ENCODE measurements around the gene SAP25.
"Not testable (repeated sequence)": the region's sequence is repeated elsewhere in the genome, so short reads cannot be mapped to it uniquely, and the experiment has no call there.

SAP25 gene

GRCh38 chr7:100544967-100545359 lies 28.7 kb downstream of the SAP25 start:
- TF ChIP-seq EZH2 (IDR thresholded peaks at IDR 0.05; ENCODE audit: borderline replicate concordance, low read length) (no peak), CTCF (IDR thresholded peaks at IDR 0.05; ENCODE audit: low read length) (no peak)
- no peaks in the 10 kb centered on the region for H3K36me3 ChIP-seq (ENCODE audit: insufficient read depth, low read length)
- no peaks in the 10 kb centered on the region for H3K79me2 ChIP-seq (ENCODE audit: insufficient read depth, low read length)
- no peak overlapping the region for H3K9ac ChIP-seq (ENCODE audit: low read length)
- no peaks in the 10 kb centered on the region; the same call in 1 of the 2 replicates for H4K20me1 ChIP-seq (ENCODE audit: insufficient read depth, low read length)
- H2AFZ ChIP-seq (ENCODE audit: low read length): no peak overlapping the region
- no peaks in the 10 kb centered on the region for H3K9me3 ChIP-seq (ENCODE audit: low read length)
- H3K27me3 ChIP-seq (ENCODE audit: insufficient read depth, low read length): peaks cover 4% of the 10 kb centered on the region; the same call in 1 of the 2 replicates
- no peak overlapping the region for H3K4me3 ChIP-seq (ENCODE audit: low read depth, low read length, poor library complexity, severe bottlenecking)
- peaks cover 11% of the 10 kb centered on the region for H3K4me1 ChIP-seq (ENCODE audit: insufficient read depth, low read length, severe bottlenecking)
- H3K27ac ChIP-seq (ENCODE audit: low read depth, low read length, poor library complexity, severe bottlenecking): no peak overlapping the region
- H3K9me2 ChIP-seq (ENCODE audit: low read depth, low read length): no peaks in the 10 kb centered on the region
- H3K4me2 ChIP-seq (ENCODE audit: low read length): no peak overlapping the region
- no peaks in the 10 kb centered on the region for H3F3A ChIP-seq (ENCODE audit: insufficient read depth, low read length)

- no peaks in the 10 kb centered on the region for H3K9me2 ChIP-seq (ENCODE audit: low read depth, low read length)
- no peak overlapping the region for H2AFZ ChIP-seq (ENCODE audit: low read length)
- H3K9ac ChIP-seq (ENCODE audit: low read length): no peak overlapping the region
- TF ChIP-seq EZH2 (IDR thresholded peaks at IDR 0.05; ENCODE audit: borderline replicate concordance, low read length): no peak
- no peak for TF ChIP-seq CTCF (IDR thresholded peaks at IDR 0.05; ENCODE audit: low read length)
- no peak overlapping the region for H3K27ac ChIP-seq (ENCODE audit: low read depth, low read length, poor library complexity, severe bottlenecking)
- H4K20me1 ChIP-seq (ENCODE audit: insufficient read depth, low read length): no peaks in the 10 kb centered on the region; the same call in 1 of the 2 replicates
- no peak overlapping the region for H3K4me3 ChIP-seq (ENCODE audit: low read depth, low read length, poor library complexity, severe bottlenecking)
- no peaks in the 10 kb centered on the region for H3F3A ChIP-seq (ENCODE audit: insufficient read depth, low read length)
- H3K4me2 ChIP-seq (ENCODE audit: low read length): no peak overlapping the region
- H3K9me3 ChIP-seq (ENCODE audit: low read length): no peaks in the 10 kb centered on the region
- peaks cover 13% of the 10 kb centered on the region for H3K4me1 ChIP-seq (ENCODE audit: insufficient read depth, low read length, severe bottlenecking)
- no peaks in the 10 kb centered on the region for H3K36me3 ChIP-seq (ENCODE audit: insufficient read depth, low read length)
- H3K27me3 ChIP-seq (ENCODE audit: insufficient read depth, low read length): peaks cover 5% of the 10 kb centered on the region; the same call in 1 of the 2 replicates
- no peaks in the 10 kb centered on the region for H3K79me2 ChIP-seq (ENCODE audit: insufficient read depth, low read length)
Observed at GRCh38 chr7:100544386-100544785, 29.3 kb downstream of the SAP25 start.

- Histone ChIP-seq H3K9ac (ENCODE audit: low read length) (no peak overlapping the region), H3K27ac (ENCODE audit: low read depth, low read length, poor library complexity, severe bottlenecking) (no peak overlapping the region), H3K4me2 (ENCODE audit: low read length) (no peak overlapping the region)
Observed at GRCh38 chr7:100543586-100543985, 30.1 kb downstream of the SAP25 start.

GRCh38 chr7:100541309-100541708 lies 32.4 kb downstream of the SAP25 start:
- H3F3A ChIP-seq (ENCODE audit: insufficient read depth, low read length); H3K79me2 ChIP-seq (ENCODE audit: insufficient read depth, low read length); H3K9me2 ChIP-seq (ENCODE audit: low read depth, low read length); H3K36me3 ChIP-seq (ENCODE audit: insufficient read depth, low read length); H3K27me3 ChIP-seq (ENCODE audit: insufficient read depth, low read length); H3K4me3 ChIP-seq (ENCODE audit: low read depth, low read length, poor library complexity, severe bottlenecking); H3K9me3 ChIP-seq (ENCODE audit: low read length); H3K9ac ChIP-seq (ENCODE audit: low read length); H4K20me1 ChIP-seq (ENCODE audit: insufficient read depth, low read length); H2AFZ ChIP-seq (ENCODE audit: low read length); H3K27ac ChIP-seq (ENCODE audit: low read depth, low read length, poor library complexity, severe bottlenecking); H3K4me2 ChIP-seq (ENCODE audit: low read length): not testable (repeated sequence)
- peaks cover 15% of the 10 kb centered on the region for H3K4me1 ChIP-seq (ENCODE audit: insufficient read depth, low read length, severe bottlenecking)

More at GRCh38 chr7:100543586-100543985, 30.1 kb downstream of the SAP25 start:
- H3K4me3 ChIP-seq (ENCODE audit: low read depth, low read length, poor library complexity, severe bottlenecking): no peak overlapping the region
- TF ChIP-seq EZH2 (IDR thresholded peaks at IDR 0.05; ENCODE audit: borderline replicate concordance, low read length) (no peak), CTCF (IDR thresholded peaks at IDR 0.05; ENCODE audit: low read length) (no peak)
- peaks cover 5% of the 10 kb centered on the region; the same call in 1 of the 2 replicates for H3K27me3 ChIP-seq (ENCODE audit: insufficient read depth, low read length)
- H4K20me1 ChIP-seq (ENCODE audit: insufficient read depth, low read length): no peaks in the 10 kb centered on the region; the same call in 1 of the 2 replicates
- H3K36me3 ChIP-seq (ENCODE audit: insufficient read depth, low read length): no peaks in the 10 kb centered on the region
- no peaks in the 10 kb centered on the region for H3K9me2 ChIP-seq (ENCODE audit: low read depth, low read length)
- H2AFZ ChIP-seq (ENCODE audit: low read length): no peak overlapping the region
- H3K9me3 ChIP-seq (ENCODE audit: low read length): no peaks in the 10 kb centered on the region
- no peaks in the 10 kb centered on the region for H3F3A ChIP-seq (ENCODE audit: insufficient read depth, low read length)
- H3K4me1 ChIP-seq (ENCODE audit: insufficient read depth, low read length, severe bottlenecking): peaks cover 13% of the 10 kb centered on the region
- H3K79me2 ChIP-seq (ENCODE audit: insufficient read depth, low read length): no peaks in the 10 kb centered on the region

All from OCI-LY1 (cell line).